Gastrocnemius medialis (tissue), 4 donors: ENCODE results near the gene RCAN3.

ENCODE experiments used
- CTCF ChIP-seq, 5 experiments: fragments of 450-650 bp in 3 of 5; fragments of 200-600 bp in 2 of 5; sonication (generic) in 2 of 5; IDR thresholded peaks in 4 of 5; conservative IDR thresholded peaks in 1 of 5; 1 replicate in 4 of 5; 2 replicates in 1 of 5; pipeline ENCODE4 v1.5.1; 2016 to 2019; ENCODE audit warnings: antibody characterized with exemption in 5 of 5, mild to moderate bottlenecking in 3 of 5, moderate library complexity in 3 of 5
- POLR2A ChIP-seq, 2 donors: fragments of 450-650 bp; IDR thresholded peaks; one replicate each; pipeline ENCODE4 v1.6.1; 2017; ENCODE audit warnings: antibody characterized with exemption in 2 of 2, mild to moderate bottlenecking in 2 of 2, moderate library complexity in 2 of 2

DNA sequence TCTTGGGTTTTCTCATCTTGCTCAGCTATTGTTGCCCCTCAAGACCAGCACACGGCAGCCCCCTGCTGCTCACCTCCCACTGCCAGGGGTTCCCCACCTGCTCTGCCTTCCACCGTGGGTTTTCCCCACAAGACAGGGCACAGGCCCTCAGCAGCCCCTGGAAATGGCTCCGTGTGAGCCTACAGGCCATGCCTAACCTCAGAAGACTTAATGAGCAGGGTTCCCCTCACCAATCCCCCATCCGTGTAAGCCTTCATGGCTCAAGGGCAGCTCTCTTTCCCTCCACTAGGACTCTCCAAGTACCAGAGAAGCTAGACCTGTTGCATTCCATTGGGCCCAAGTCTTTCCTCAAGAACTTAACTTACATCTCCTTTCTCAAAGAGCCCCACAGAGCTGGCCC lies 18.4 kb upstream of the RCAN3 start:
- TF ChIP-seq CTCF (IDR thresholded peaks at IDR 0.05 in 4 of 5, conservative IDR thresholded peaks at IDR 0.05 in 1 of 5): no peak
- TF ChIP-seq POLR2A (IDR thresholded peaks at IDR 0.05): no peak
